OCI-LY3 (cell line): ENCODE measurements around the gene ZNF814.
"Not testable (repeated sequence)": the region's sequence is repeated elsewhere in the genome, so short reads cannot be mapped to it uniquely, and the experiment has no call there.

Experiments
- EZH2phosphoT487 ChIP-seq: fragments of 200-600 bp; shearing (Covaris generic); IDR thresholded peaks from 2 replicates; pipeline ENCODE4 v1.6.1; 2018; ENCODE audit warnings: antibody characterized with exemption, mixed run types, low read depth
- TF ChIP-seq, protein P1 (sequence below): fragments of 200-600, 300-600 bp; sonication (generic); IDR thresholded peaks from 2 replicates; pipeline ENCODE4 v1.5.1; 2014; ENCODE audit warnings: antibody characterized with exemption, low read length, low read depth

DNA sequence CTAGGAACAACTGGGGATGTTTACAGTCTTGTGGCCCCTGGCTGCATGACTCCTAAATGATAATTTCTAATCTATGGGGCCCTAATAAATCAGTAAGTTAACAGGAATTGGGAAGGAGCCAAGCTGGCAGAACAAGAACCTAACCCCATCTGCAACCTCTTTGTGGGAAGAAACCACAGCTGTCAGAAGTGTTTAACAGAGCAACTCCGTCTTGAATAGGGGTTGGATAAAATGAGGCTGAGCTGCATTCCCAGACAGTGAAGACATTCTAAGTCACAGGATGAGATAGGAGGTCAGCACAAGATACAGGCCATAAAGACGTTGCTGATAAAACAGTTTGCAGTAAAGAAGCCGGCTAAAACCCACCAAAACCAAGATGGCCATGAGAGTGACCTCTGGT, 1.9 kb upstream of the ZNF814 start:
- TF ChIP-seq, protein P1, sequence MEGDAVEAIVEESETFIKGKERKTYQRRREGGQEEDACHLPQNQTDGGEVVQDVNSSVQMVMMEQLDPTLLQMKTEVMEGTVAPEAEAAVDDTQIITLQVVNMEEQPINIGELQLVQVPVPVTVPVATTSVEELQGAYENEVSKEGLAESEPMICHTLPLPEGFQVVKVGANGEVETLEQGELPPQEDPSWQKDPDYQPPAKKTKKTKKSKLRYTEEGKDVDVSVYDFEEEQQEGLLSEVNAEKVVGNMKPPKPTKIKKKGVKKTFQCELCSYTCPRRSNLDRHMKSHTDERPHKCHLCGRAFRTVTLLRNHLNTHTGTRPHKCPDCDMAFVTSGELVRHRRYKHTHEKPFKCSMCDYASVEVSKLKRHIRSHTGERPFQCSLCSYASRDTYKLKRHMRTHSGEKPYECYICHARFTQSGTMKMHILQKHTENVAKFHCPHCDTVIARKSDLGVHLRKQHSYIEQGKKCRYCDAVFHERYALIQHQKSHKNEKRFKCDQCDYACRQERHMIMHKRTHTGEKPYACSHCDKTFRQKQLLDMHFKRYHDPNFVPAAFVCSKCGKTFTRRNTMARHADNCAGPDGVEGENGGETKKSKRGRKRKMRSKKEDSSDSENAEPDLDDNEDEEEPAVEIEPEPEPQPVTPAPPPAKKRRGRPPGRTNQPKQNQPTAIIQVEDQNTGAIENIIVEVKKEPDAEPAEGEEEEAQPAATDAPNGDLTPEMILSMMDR = not testable (repeated sequence)
- not testable (repeated sequence) for TF ChIP-seq EZH2phosphoT487
